Hepatocyte (in vitro differentiated cells): ENCODE measurements around the gene NEB. TPM values are rescaled to one million over a fixed set of nuclear protein-coding genes. Genes with fewer than 3 reads are reported as not detected.

Source experiments
- DNase-seq: peaks from one replicate; pipeline ENCODE4 v3.0.0-alpha.2; 2016; ENCODE audit warnings: low spot score
- H2AFZ ChIP-seq: fragments of 200-600 bp; sonication (generic); 2 replicates; pipeline ENCODE4 v1.6.0; 2016; ENCODE audit warnings: antibody characterized with exemption, mild to moderate bottlenecking
- H3K27ac ChIP-seq: fragments of 200-600 bp; sonication (generic); 2 replicates; pipeline ENCODE4 v1.5.1; 2016; ENCODE audit warnings: mild to moderate bottlenecking
- H3K27me3 ChIP-seq: fragments of 200-600 bp; sonication (generic); 2 replicates; pipeline ENCODE4 v1.6.1; 2016
- H3K36me3 ChIP-seq: fragments of 200-600 bp; sonication (generic); replicated peaks from 2 replicates; pipeline ENCODE4 v1.5.1; 2016; ENCODE audit warnings: low read depth; ENCODE audit not compliant: insufficient read depth
- H3K4me1 ChIP-seq: fragments of 200-600 bp; sonication (generic); 2 replicates; pipeline ENCODE4 v1.5.1; 2016; ENCODE audit warnings: mild to moderate bottlenecking, moderate library complexity; ENCODE audit not compliant: insufficient read depth
- H3K4me2 ChIP-seq: fragments of 200-600 bp; sonication (generic); 2 replicates; pipeline ENCODE4 v1.6.0; 2016
- H3K4me3 ChIP-seq: fragments of 200-600 bp; sonication (generic); 2 replicates; pipeline ENCODE4 v1.5.1; 2016; ENCODE audit warnings: mild to moderate bottlenecking
- H3K79me2 ChIP-seq: fragments of 200-600 bp; sonication (generic); 2 replicates; pipeline ENCODE4 v1.6.0; 2017; ENCODE audit warnings: mild to moderate bottlenecking
- H3K9me2 ChIP-seq: fragments of 200-600 bp; sonication (generic); replicated peaks from 2 replicates; pipeline ENCODE4 v1.6.0; 2017; ENCODE audit warnings: mild to moderate bottlenecking; ENCODE audit not compliant: insufficient read depth
- H3K9me3 ChIP-seq: fragments of 200-600 bp; sonication (generic); 2 replicates; pipeline ENCODE4 v1.5.1; 2016; ENCODE audit warnings: low read depth, mild to moderate bottlenecking
- H4K20me1 ChIP-seq: fragments of 200-600 bp; sonication (generic); 2 replicates; pipeline ENCODE4 v1.6.0; 2016; ENCODE audit warnings: mild to moderate bottlenecking; ENCODE audit not compliant: insufficient read depth, poor library complexity, severe bottlenecking
- CTCF ChIP-seq: fragments of 200-600 bp; sonication (generic); IDR thresholded peaks from 2 replicates; pipeline ENCODE4 v1.5.1; 2016; ENCODE audit warnings: antibody characterized with exemption, mild to moderate bottlenecking; ENCODE audit not compliant: poor library complexity
- EZH2 ChIP-seq: fragments of 200-600 bp; sonication (generic); IDR thresholded peaks from 2 replicates; pipeline ENCODE4 v1.6.1; 2016; ENCODE audit warnings: antibody characterized with exemption, mild to moderate bottlenecking, borderline replicate concordance
- EZH2phosphoT487 ChIP-seq: fragments of 200-600 bp; sonication (generic); IDR thresholded peaks from one replicate; pipeline ENCODE4 v1.6.1; 2018; ENCODE audit warnings: antibody characterized with exemption, mild to moderate bottlenecking, low read depth, moderate library complexity; ENCODE audit not compliant: unreplicated experiment, severe bottlenecking
- WGBS: methylation state at CpG from one replicate; pipeline ENCODE4 v1.1.6; 2016; ENCODE audit warnings: low lambda C conversion rate; ENCODE audit errors: missing lambda C conversion rate; 5-methylcytosine and 5-hydroxymethylcytosine counted together
- polyA plus RNA-seq: library from polyadenylated mRNA; unstranded; fragments of >200 nt; fragmentation: Nextera tagmentation; extraction: Ambion mirVana; gene quantifications from 2 replicates; pipeline ENCODE4 v1.2.1, GENCODE V29; 2016
- total RNA-seq: library from RNA; depleted of rRNA; stranded (reverse); fragments of >200 nt; gene quantifications from 2 replicates; pipeline ENCODE4 v1.2.3, GENCODE V29; 2014

NEB gene
- total and polyA plus RNA-seq, 2 experiments from 2014 or later, result 0.75 to 2.2 TPM

GRCh38 chr2:151758744-151759143 is 24.5 kb upstream of the NEB start:
- Histone ChIP-seq H3K27ac (no peak overlapping the region), H3K27me3 (no peaks in the 10 kb centered on the region), H3K4me3 (no peak overlapping the region), H3K9me2 (no peaks in the 10 kb centered on the region), H3K4me1 (no peaks in the 10 kb centered on the region), H3K79me2 (no peaks in the 10 kb centered on the region), H3K36me3 (no peaks in the 10 kb centered on the region), H4K20me1 (no peaks in the 10 kb centered on the region), H3K4me2 (no peak overlapping the region), H3K9me3 (no peaks in the 10 kb centered on the region), H2AFZ (no peak overlapping the region)
- WGBS, result 88% methylated on average over 3 of the region's 3 CpGs
- DNase-seq, result no peak
- TF ChIP-seq CTCF (no peak), EZH2 (no peak), EZH2phosphoT487 (no peak)

GRCh38 chr2:151757861-151758260 is 23.6 kb upstream of the NEB start:
- Histone ChIP-seq H3K4me3 (no peak overlapping the region), H3K9me2 (no peaks in the 10 kb centered on the region), H3K79me2 (no peaks in the 10 kb centered on the region), H3K27ac (no peak overlapping the region), H3K4me1 (no peaks in the 10 kb centered on the region), H2AFZ (no peak overlapping the region), H4K20me1 (no peaks in the 10 kb centered on the region), H3K9me3 (no peaks in the 10 kb centered on the region), H3K27me3 (no peaks in the 10 kb centered on the region), H3K4me2 (no peak overlapping the region), H3K36me3 (no peaks in the 10 kb centered on the region)
- WGBS, result 41% methylated on average over 1 of the region's 1 CpG
- TF ChIP-seq EZH2phosphoT487 (no peak), EZH2 (no peak), CTCF (no peak)
- DNase-seq, result no peak

- no peak overlapping the region for H3K4me2 ChIP-seq
- no peak for TF ChIP-seq EZH2
- no peak for TF ChIP-seq CTCF
- no peak for TF ChIP-seq EZH2phosphoT487
- no peaks in the 10 kb centered on the region for H3K36me3 ChIP-seq
- H4K20me1 ChIP-seq, result no peaks in the 10 kb centered on the region
- H3K9me3 ChIP-seq, result no peaks in the 10 kb centered on the region
- DNase-seq, result no peak
- no peaks in the 10 kb centered on the region for H3K27me3 ChIP-seq
- H3K4me3 ChIP-seq, result no peak overlapping the region
- H3K27ac ChIP-seq, result no peak overlapping the region
- H2AFZ ChIP-seq, result no peak overlapping the region
- H3K9me2 ChIP-seq, result no peaks in the 10 kb centered on the region
- 84% methylated on average over 2 of the region's 2 CpGs for WGBS
- no peaks in the 10 kb centered on the region for H3K4me1 ChIP-seq
- H3K79me2 ChIP-seq, result no peaks in the 10 kb centered on the region
Observed at GRCh38 chr2:151756820-151757219, 22.5 kb upstream of the NEB start.

- Histone ChIP-seq H4K20me1 (no peaks in the 10 kb centered on the region), H3K4me1 (no peaks in the 10 kb centered on the region), H3K27ac (no peak overlapping the region), H3K79me2 (no peaks in the 10 kb centered on the region), H3K27me3 (no peaks in the 10 kb centered on the region), H3K4me3 (no peak overlapping the region), H3K9me2 (no peaks in the 10 kb centered on the region), H3K4me2 (no peak overlapping the region), H3K9me3 (no peaks in the 10 kb centered on the region), H2AFZ (no peak overlapping the region), H3K36me3 (no peaks in the 10 kb centered on the region)
- TF ChIP-seq EZH2, result no peak
- TF ChIP-seq CTCF, result no peak
- TF ChIP-seq EZH2phosphoT487, result no peak
- DNase-seq, result no peak
- 91% methylated on average over 1 of the region's 1 CpG for WGBS
Observed at GRCh38 chr2:151754253-151754897, 20.1 kb upstream of the NEB start.
